GM12878 (cell line): ENCODE data around the gene KCNN3. TPM values are rescaled to one million over a fixed set of nuclear protein-coding genes. Genes with fewer than 3 reads are reported as not detected.

ENCODE experiments used
- ATAC-seq: fragments of 200-7000 bp; cut with Tn5 transposase; 3 replicates; pipeline ENCODE4 v1.9.1; 2020; ENCODE audit warnings: mild to moderate bottlenecking, moderate library complexity
- BruUV-seq: library from RNA; stranded (reverse); fragments of 400-500 nt; replicated peaks from 2 replicates; lab custom pipeline; 2021; lab: Mats Ljungman, UMichigan
- CTCF ChIA-PET: fragments of 300-600 bp; sonication (Branson Sonifier 250); formaldehyde crosslinking; extraction: SDS; loops from one replicate; lab custom pipeline; 2021; ENCODE audit warnings: inconsistent platforms; lab: Yijun Ruan, JAX
- POLR2A ChIA-PET: fragments of 350-600 bp; formaldehyde crosslinking; extraction: SDS; loops from one replicate; lab custom pipeline; 2021; ENCODE audit warnings: inconsistent platforms; lab: Charles Lee
- RAD21 ChIA-PET: fragments of 300-600 bp; sonication (Branson Sonifier 250); formaldehyde crosslinking; loops from one replicate; lab custom pipeline; 2023; ENCODE audit warnings: antibody characterized with exemption; ENCODE audit not compliant: unreplicated experiment; lab: Charles Lee
- SMC1A ChIA-PET: fragments of 300-600 bp; sonication (Branson Sonifier 250); formaldehyde crosslinking; loops from one replicate; lab custom pipeline; 2023; ENCODE audit not compliant: unreplicated experiment, uncharacterized antibody; lab: Charles Lee
- DNase-seq: peaks from one replicate; pipeline ENCODE4 v3.0.0-alpha.2; 2011; ENCODE audit warnings: low read depth, low spot score
- FAIRE-seq: peaks from 3 replicates; lab custom pipeline; 2011; peaks lifted over from hg19 to GRCh38; lab: Jason Lieb, UNC
- H2AFZ ChIP-seq: 2 replicates; pipeline ENCODE4 v1.6.0; 2011; ENCODE audit warnings: low read depth, low read length, control low read depth; ENCODE audit not compliant: control insufficient read depth
- H3K27ac ChIP-seq: 2 replicates; pipeline ENCODE4 v1.5.1; 2011; ENCODE audit warnings: control low read depth; ENCODE audit not compliant: control insufficient read depth, insufficient read depth
- H3K27me3 ChIP-seq, 2 experiments: replicated peaks in 1 of 2; 2 replicates each; pipeline versions ENCODE4 v1.6.0 to v1.6.1; 2011; ENCODE audit warnings: low read length in 1 of 2; ENCODE audit not compliant: control insufficient read depth in 2 of 2, insufficient read depth in 2 of 2
- H3K36me3 ChIP-seq, 2 experiments: 2 replicates each; pipeline ENCODE4 v1.5.1; 2011; ENCODE audit warnings: low read length in 1 of 2; ENCODE audit not compliant: control insufficient read depth in 2 of 2, insufficient read depth in 2 of 2
- H3K4me1 ChIP-seq: 2 replicates; pipeline ENCODE4 v1.6.1; 2011; ENCODE audit warnings: mild to moderate bottlenecking, low read length, moderate library complexity, mixed read lengths; ENCODE audit not compliant: control insufficient read depth, insufficient read depth
- H3K4me2 ChIP-seq: 2 replicates; pipeline ENCODE4 v1.6.0; 2011; ENCODE audit warnings: control low read depth; ENCODE audit not compliant: control insufficient read depth, insufficient read depth
- H3K4me3 ChIP-seq: fragments of 200-600 bp; sonication (generic); 2 replicates; pipeline ENCODE4 v1.5.1; 2016
- H3K79me2 ChIP-seq: 2 replicates; pipeline ENCODE4 v1.6.0; 2011; ENCODE audit warnings: low read length; ENCODE audit not compliant: control insufficient read depth, insufficient read depth
- H3K9ac ChIP-seq: 2 replicates; pipeline ENCODE4 v1.8.0; 2011; ENCODE audit warnings: low read length, control low read depth, mixed read lengths; ENCODE audit not compliant: control insufficient read depth, insufficient read depth
- H3K9me3 ChIP-seq: replicated peaks from 3 replicates; pipeline ENCODE4 v1.5.1; 2011; ENCODE audit warnings: mild to moderate bottlenecking, low read length; ENCODE audit not compliant: control insufficient read depth, insufficient read depth
- H4K20me1 ChIP-seq: 2 replicates; pipeline ENCODE4 v1.6.0; 2011; ENCODE audit not compliant: control insufficient read depth, insufficient read depth
- BCL11A ChIP-seq: IDR thresholded peaks from 2 replicates; pipeline ENCODE4 v1.6.1; 2011; ENCODE audit warnings: low read depth, low read length
- BCL3 ChIP-seq: IDR thresholded peaks from 2 replicates; pipeline ENCODE4 v1.6.1; 2011; ENCODE audit warnings: borderline replicate concordance, low read depth, mild to moderate bottlenecking, moderate library complexity, low read length; ENCODE audit not compliant: insufficient read depth, poor library complexity, severe bottlenecking
- E2F4 ChIP-seq: IDR thresholded peaks from 2 replicates; pipeline ENCODE4 v1.6.1; 2012; ENCODE audit warnings: low read depth, low read length, improper control_type of control experiment
- FOS ChIP-seq: IDR thresholded peaks from 3 replicates; pipeline ENCODE4 v1.6.1; 2011; ENCODE audit warnings: borderline replicate concordance; ENCODE audit not compliant: insufficient read length; ENCODE audit errors: extremely low read depth
- HCFC1 ChIP-seq: fragments of 150-350 bp; IDR thresholded peaks from 2 replicates; pipeline ENCODE4 v1.6.1; 2014; ENCODE audit warnings: low read length
- MLLT1 ChIP-seq: fragments of 450-650 bp; IDR thresholded peaks from 2 replicates; pipeline ENCODE4 v1.6.1; 2016; ENCODE audit warnings: mild to moderate bottlenecking
- MTA2 ChIP-seq: fragments of 450-650 bp; IDR thresholded peaks from 2 replicates; pipeline ENCODE4 v1.6.1; 2016; ENCODE audit warnings: low read depth, mild to moderate bottlenecking, moderate library complexity
- MYB ChIP-seq: fragments of 150-350 bp; IDR thresholded peaks from 2 replicates; pipeline ENCODE4 v1.6.1; 2014; ENCODE audit warnings: mild to moderate bottlenecking, low read depth, low read length, borderline replicate concordance
- PBX3 ChIP-seq: IDR thresholded peaks from 2 replicates; pipeline ENCODE4 v1.6.1; 2011; ENCODE audit warnings: mild to moderate bottlenecking, low read depth, low read length, moderate library complexity; ENCODE audit not compliant: insufficient replicate concordance
- ZNF24 ChIP-seq: fragments of 450-650 bp; IDR thresholded peaks from 2 replicates; pipeline ENCODE4 v1.6.1; 2017; ENCODE audit warnings: antibody characterized with exemption, mild to moderate bottlenecking
- WGBS: methylation state at CpG from one replicate; pipeline ENCODE4 v1.1.6; 2016; ENCODE audit warnings: low lambda C conversion rate; ENCODE audit not compliant: insufficient replicate concordance, insufficient coverage; ENCODE audit errors: missing lambda C conversion rate; 5-methylcytosine and 5-hydroxymethylcytosine counted together
- in situ Hi-C: fragments of 300-500 bp; cut with MboI; formaldehyde crosslinking; loops from 9 replicates; pipeline ENCODE4 v1.14.3; 2018; ENCODE audit warnings: mixed read lengths
- intact Hi-C: fragments of 100-400 bp; cut with micrococcal nuclease; formaldehyde crosslinking; loops from one replicate; pipeline ENCODE4 v1.14.2; 2022; ENCODE audit not compliant: unreplicated experiment
- polyA plus RNA-seq, 11 experiments: library from polyadenylated mRNA; depleted of rRNA in 4 of 11; unstranded in 6 of 11; stranded (reverse) in 5 of 11; fragments of >200 nt; fragmentation: Nextera tagmentation in 4 of 11; fragmentation: Illumina TruSeq in 1 of 11; extraction: Ambion mirVana in 4 of 11; extraction: Trizol in 1 of 11; gene quantifications; 1 replicate in 1 of 11; 2 replicates in 10 of 11; pipeline versions ENCODE4 v1.2.1 to v1.2.3, GENCODE V29; 2011 to 2016; ENCODE audit warnings: inconsistent platforms in 2 of 11, missing spikeins in 2 of 11, low read depth in 1 of 11
- total RNA-seq, 4 experiments: library from RNA; depleted of rRNA in 3 of 4; stranded (reverse); fragments of >200 nt in 3 of 4; fragmentation: Illumina TruSeq in 1 of 4; extraction: Trizol in 1 of 4; gene quantifications; 2 replicates each; pipeline versions ENCODE4 v1.2.1 to v1.2.3, GENCODE V29; 2013 to 2021

The KCNN3 gene
- total and polyA plus RNA-seq, 10 of the 15 experiments (the other 5 are each of a cell fraction or from before 2014, with no cell fraction given) = 3.5 to 26.4 (median 14.9) TPM

GRCh38 chr1:154796303-154796892 is 73.7 kb downstream of the KCNN3 start:
- no peak overlapping the region for H3K4me2 ChIP-seq
- ChIA-PET CTCF (interaction anchor here (0.6 to 1.0 kb wide), 3 partner anchors 9 to 70 kb away, joined by 3 read pairs; no protein-coding TSS in a partner anchor), RAD21 (no interaction called here), SMC1A (interaction anchor here (1.4 to 2.3 kb wide), 3 partner anchors 9 to 71 kb away, joined by 3 to 16 read pairs (median 7); no protein-coding TSS in a partner anchor), POLR2A (no interaction called here)
- in situ Hi-C loops = no loop called here
- no peak overlapping the region for H3K9ac ChIP-seq
- H3K9me3 ChIP-seq = no peaks in the 10 kb centered on the region
- no peak for FAIRE-seq
- H2AFZ ChIP-seq = no peak overlapping the region
- TF ChIP-seq MYB (no peak), MTA2 (no peak), BCL11A (no peak)
- H3K4me1 ChIP-seq = peaks cover 24% of the 10 kb centered on the region
- DNase-seq = no peak
- intact Hi-C loops = no loop called here
- BruUV-seq = no TSS peak
- no peak overlapping the region for H3K4me3 ChIP-seq
- H4K20me1 ChIP-seq = no peaks in the 10 kb centered on the region
- no peaks in the 10 kb centered on the region for H3K79me2 ChIP-seq
- no peaks in the 10 kb centered on the region for H3K27me3 ChIP-seq
- ATAC-seq = no peak
- H3K36me3 ChIP-seq = peaks cover 3 to 11% of the 10 kb centered on the region in 2 experiments; a peak in 3 of 4 replicates
- 80% methylated on average over 15 of the region's 15 CpGs for WGBS
- H3K27ac ChIP-seq = no peak overlapping the region

GRCh38 chr1:154794608-154795007 is 75.5 kb downstream of the KCNN3 start:
- in situ Hi-C loops (no loop called here), intact Hi-C loops (no loop called here)
- ChIA-PET RAD21 (interaction anchor here (0.9 to 2.0 kb wide), 4 partner anchors 8 to 185 kb away, joined by 3 to 8 read pairs (median 5); no protein-coding TSS in a partner anchor), POLR2A (interaction anchor here (0.6 to 1.3 kb wide), 2 partner anchors 9 to 140 kb away, joined by 3 to 5 read pairs; no protein-coding TSS in a partner anchor), CTCF (interaction anchor here (1.0 to 1.7 kb wide), 3 partner anchors 8 to 235 kb away, joined by 3 to 5 read pairs (median 3); no protein-coding TSS in a partner anchor), SMC1A (interaction anchor here (0.6 to 4.8 kb wide), 7 partner anchors 9 to 96 kb away, joined by 3 to 75 read pairs (median 6); partner anchors contain the start of gene KCNN3)
- FAIRE-seq (no peak), ATAC-seq (no peak), DNase-seq (no peak)
- Histone ChIP-seq H3K9me3 (no peaks in the 10 kb centered on the region), H3K4me3 (no peak overlapping the region), H3K36me3 (peaks cover 3 to 5% of the 10 kb centered on the region in 2 experiments; a peak in 3 of 4 replicates), H3K4me2 (no peak overlapping the region), H3K4me1 (peaks cover 35% of the 10 kb centered on the region), H3K79me2 (peaks cover 3% of the 10 kb centered on the region), H3K27ac (no peak overlapping the region), H4K20me1 (no peaks in the 10 kb centered on the region), H3K27me3 (no peaks in the 10 kb centered on the region), H2AFZ (no peak overlapping the region), H3K9ac (no peak overlapping the region)
- 85% methylated on average over 3 of the region's 3 CpGs for WGBS
- no TSS peak for BruUV-seq
- TF ChIP-seq MLLT1 (peak; percentile 77), BCL3 (no peak), E2F4 (no peak), HCFC1 (no peak), ZNF24 (no peak), PBX3 (no peak), FOS (no peak)
